ENCODE data around the gene AGPS.

DNA sequence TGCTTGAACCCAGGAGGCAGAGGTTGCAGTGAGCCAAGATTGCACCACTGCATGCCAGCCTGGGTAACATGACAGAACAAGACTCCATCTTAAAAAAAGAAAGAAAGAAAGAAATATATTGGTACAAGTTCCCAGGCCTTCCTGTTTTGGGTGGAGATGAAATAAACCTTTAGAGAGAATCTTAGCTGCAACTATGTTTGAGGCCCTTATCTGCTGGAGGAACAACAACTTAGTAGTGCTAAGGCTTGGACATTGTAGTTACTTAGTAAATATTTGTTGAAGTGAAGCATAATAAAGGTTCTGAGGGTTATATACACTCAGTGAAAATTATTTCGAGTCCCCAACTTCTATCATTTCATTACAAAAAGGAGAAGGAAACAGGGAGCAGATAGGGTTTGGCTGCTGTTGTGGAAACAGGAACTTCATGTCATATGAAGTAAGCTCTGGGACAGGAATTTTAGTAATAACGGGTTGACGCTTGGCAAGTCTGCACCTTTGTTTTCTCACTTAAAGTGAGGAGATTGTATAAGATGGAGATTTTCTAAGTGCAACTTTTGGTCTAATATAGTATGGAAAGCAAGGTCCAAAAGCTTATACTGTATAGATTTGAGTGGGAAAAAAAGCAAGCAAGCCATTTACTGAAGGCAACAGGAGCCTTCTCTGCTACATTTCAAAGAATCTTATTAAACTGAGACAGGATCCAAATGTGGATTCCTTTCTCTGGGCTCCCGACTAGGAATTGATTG is 40.0 kb upstream of the AGPS start:
- TF ChIP-seq EZH2phosphoT487 (IDR thresholded peaks at IDR 0.05; ENCODE audit: insufficient read depth, low read depth) (no peak), EZH2 (IDR thresholded peaks at IDR 0.05; ENCODE audit: insufficient read depth, poor library complexity, severe bottlenecking) (no peak)

Measured in GM23248 (cell line).